Activated T-cell treated with anti-CD3 and anti-CD28 coated beads for 48 hours (primary cell): ENCODE measurements around the gene CD244.
"Not testable (repeated sequence)": the region's sequence is repeated elsewhere in the genome, so short reads cannot be mapped to it uniquely, and the experiment has no call there.

Experiments
- DNase-seq: peaks from one replicate; pipeline ENCODE4 v3.0.0-alpha.2; 2020; ENCODE audit warnings: low read depth

Gene CD244

GRCh38 chr1:160862203-160863060 is at the start of gene CD244:
Gene CD244, minus strand, starts transcription at chr1:160862887. Its CDS starts 210 bp downstream, at chr1:160862677.
- peak; percentile 53 for DNase-seq

GRCh38 chr1:160911925-160912324 is 49.2 kb upstream of the CD244 start:
- DNase-seq, result no peak

GRCh38 chr1:160911441-160911840 is 48.8 kb upstream of the CD244 start:
- no peak for DNase-seq

GRCh38 chr1:160910170-160910750 is 47.6 kb upstream of the CD244 start:
- DNase-seq, result no peak

- no peak for DNase-seq
Observed at GRCh38 chr1:160907976-160908375, 45.3 kb upstream of the CD244 start.

GRCh38 chr1:160905617-160905989 is 42.9 kb upstream of the CD244 start:
- DNase-seq, result no peak

- DNase-seq, result no peak
Observed at GRCh38 chr1:160904783-160905616, 42.3 kb upstream of the CD244 start.

- not testable (repeated sequence) for DNase-seq
Observed at GRCh38 chr1:160902251-160902650, 39.6 kb upstream of the CD244 start.

- DNase-seq, result no peak
Observed at GRCh38 chr1:160901768-160902167, 39.1 kb upstream of the CD244 start.

GRCh38 chr1:160900683-160901082 is 38.0 kb upstream of the CD244 start:
- not testable (repeated sequence) for DNase-seq

- not testable (repeated sequence) for DNase-seq
Observed at GRCh38 chr1:160894368-160895135, 31.9 kb upstream of the CD244 start.

GRCh38 chr1:160891474-160891873 is 28.8 kb upstream of the CD244 start:
- DNase-seq, result no peak

GRCh38 chr1:160888926-160889325 is 26.2 kb upstream of the CD244 start:
- no peak for DNase-seq

- no peak for DNase-seq
Observed at GRCh38 chr1:160887071-160887470, 24.4 kb upstream of the CD244 start.

GRCh38 chr1:160885042-160885441 is 22.4 kb upstream of the CD244 start, which contains the start of gene ITLN1:
Gene ITLN1, minus strand, starts transcription at chr1:160885180. Its CDS starts 303 bp downstream, at chr1:160884877.
- DNase-seq, result no peak

- DNase-seq, result no peak
Observed at GRCh38 chr1:160884579-160884978, 21.9 kb upstream of the CD244 start.

GRCh38 chr1:160883581-160884513 is 21.2 kb upstream of the CD244 start:
- DNase-seq, result no peak

- no peak for DNase-seq
Observed at GRCh38 chr1:160882582-160882981, 19.9 kb upstream of the CD244 start.

- DNase-seq, result not testable (repeated sequence)
Observed at GRCh38 chr1:160881264-160881663, 18.6 kb upstream of the CD244 start.

- DNase-seq, result no peak
Observed at GRCh38 chr1:160880216-160880615, 17.5 kb upstream of the CD244 start.

- DNase-seq, result no peak
Observed at GRCh38 chr1:160879056-160879455, 16.4 kb upstream of the CD244 start.
